Activated CD4-positive, alpha-beta T cell treated with anti-CD3 and anti-CD28 coated beads, Interleukin-2, amount 10 ng/mL, durations not matched to agents 24 days and 14 days (primary cell): ENCODE data around the gene HDAC7. TPM values are rescaled to one million over a fixed set of nuclear protein-coding genes. Genes with fewer than 3 reads are reported as not detected.
"Not testable (repeated sequence)": the region's sequence is repeated elsewhere in the genome, so short reads cannot be mapped to it uniquely, and the experiment has no call there.

Experiments used
- DNase-seq: peaks from one replicate; pipeline ENCODE4 v3.0.0; 2022
- H3K27ac Mint-ChIP-seq: one replicate; pipeline ENCODE4 v1.8.0; 2022; ENCODE audit warnings: mild to moderate bottlenecking, mixed read lengths
- H3K27me3 Mint-ChIP-seq: one replicate; pipeline ENCODE4 v1.8.0; 2022; ENCODE audit warnings: mixed read lengths
- H3K36me3 Mint-ChIP-seq: one replicate; pipeline ENCODE4 v1.8.0; 2022; ENCODE audit warnings: low read depth, mild to moderate bottlenecking, mixed read lengths
- H3K4me1 Mint-ChIP-seq: one replicate; pipeline ENCODE4 v1.8.0; 2021; ENCODE audit warnings: mixed read lengths
- H3K4me3 Mint-ChIP-seq: one replicate; pipeline ENCODE4 v1.8.0; 2022; ENCODE audit warnings: mild to moderate bottlenecking, moderate library complexity, mixed read lengths
- H3K9me3 Mint-ChIP-seq: one replicate; pipeline ENCODE4 v1.8.0; 2021; ENCODE audit warnings: mixed read lengths
- intact Hi-C: fragments of 100-400 bp; cut with micrococcal nuclease; formaldehyde crosslinking; loops from one replicate; pipeline ENCODE4 v1.15.1; 2023
- total RNA-seq: library from RNA; stranded (reverse); gene quantifications from 2 replicates; pipeline ENCODE4 v1.2.3, GENCODE V29; 2022

Gene HDAC7
- total RNA-seq, 1 donor from 2014 or later = 419 TPM

DNA sequence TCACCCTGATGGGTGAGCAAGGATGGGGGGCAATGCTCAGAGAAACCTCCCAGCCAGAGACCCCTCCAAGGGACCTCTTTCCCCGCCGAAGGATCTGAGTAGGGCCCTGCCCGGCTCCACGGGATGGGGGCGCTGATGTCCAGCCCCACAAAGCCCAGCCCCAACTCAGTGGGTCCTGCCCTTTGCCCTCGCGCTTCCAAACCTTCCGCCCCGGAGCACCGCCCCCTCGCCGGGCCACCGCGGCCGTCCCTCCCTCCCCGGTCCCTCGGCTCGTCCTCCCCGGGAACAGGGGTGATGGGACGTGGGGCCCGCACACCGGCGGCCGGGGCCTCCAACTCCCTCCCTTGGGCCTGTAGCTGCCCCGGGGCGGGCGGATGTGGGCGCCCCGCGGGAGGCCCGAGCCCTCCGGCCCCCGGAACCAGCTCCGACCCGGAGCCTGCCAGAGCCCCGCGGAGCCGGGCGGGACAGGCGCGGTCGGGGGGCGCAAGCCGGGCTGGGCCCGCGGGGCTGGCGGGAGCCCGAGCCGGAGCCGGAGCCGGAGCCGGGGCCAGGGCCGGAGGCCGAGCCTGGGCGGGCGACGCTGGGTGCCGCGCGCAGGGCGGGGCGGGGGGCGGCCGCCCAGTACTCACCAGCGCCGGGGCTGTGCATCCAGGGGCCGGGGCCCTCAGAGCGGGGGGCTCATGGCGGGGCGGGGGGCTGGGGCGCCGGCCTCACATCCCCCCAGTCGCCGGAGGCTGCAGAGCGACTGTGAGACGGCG is 386 bp downstream of the HDAC7 start:
- DNase-seq = peak; percentile 88
- intact Hi-C loops = loop anchor here (1.0 to 10.0 kb wide), 3 partner anchors 13 to 1605 kb away; no protein-coding TSS in a partner anchor
- Mint-ChIP-seq H3K36me3 (peaks cover 46% of the 10 kb centered on the region), H3K27ac (peak overlapping the region; percentile 99), H3K4me3 (peak overlapping the region; percentile 88), H3K27me3 (no peaks in the 10 kb centered on the region), H3K4me1 (peaks cover 64% of the 10 kb centered on the region), H3K9me3 (peaks cover 4% of the 10 kb centered on the region)

DNA sequence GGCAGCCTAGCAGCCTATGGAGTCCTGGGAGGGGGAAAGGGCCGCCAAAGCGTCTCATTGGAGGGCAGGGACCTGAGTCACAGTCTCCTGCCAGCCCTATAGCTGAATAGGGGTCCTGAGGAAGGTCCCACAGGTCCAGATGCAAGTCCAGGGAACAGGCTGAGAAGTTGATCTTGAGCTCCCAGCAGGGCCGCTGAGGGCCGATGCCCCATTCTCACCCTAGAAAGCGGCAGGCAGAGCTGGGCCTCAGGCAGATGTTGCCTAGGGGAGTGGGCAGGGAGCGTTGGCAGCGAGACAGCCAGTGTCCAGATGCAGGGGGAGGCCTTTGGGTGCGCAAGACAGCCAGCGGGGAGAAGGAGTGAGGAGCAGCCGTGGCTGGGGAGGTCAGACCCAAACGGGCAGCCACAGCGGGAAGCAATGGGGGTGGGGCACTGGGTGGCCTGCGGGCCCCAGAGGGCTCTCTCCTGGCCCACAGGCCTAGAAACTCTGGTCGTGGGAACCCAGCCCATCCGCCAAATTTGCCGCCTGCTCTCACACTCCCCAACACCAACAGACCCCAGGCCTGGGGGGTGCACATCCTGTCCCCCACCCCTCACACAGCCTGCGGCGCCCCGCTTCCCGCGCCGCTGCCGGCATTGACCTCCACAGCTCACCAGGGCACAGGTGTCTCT is 1.1 kb downstream of the HDAC7 start:
- Mint-ChIP-seq H3K36me3 (peaks cover 53% of the 10 kb centered on the region), H3K4me3 (peak overlapping the region; percentile 88), H3K4me1 (peaks cover 63% of the 10 kb centered on the region), H3K27ac (peak overlapping the region; percentile 99), H3K27me3 (no peaks in the 10 kb centered on the region), H3K9me3 (peaks cover 4% of the 10 kb centered on the region)
- intact Hi-C loops = loop anchor here (1.0 to 10.0 kb wide), 4 partner anchors 10 to 1604 kb away; no protein-coding TSS in a partner anchor
- DNase-seq = peak; percentile 83

DNA sequence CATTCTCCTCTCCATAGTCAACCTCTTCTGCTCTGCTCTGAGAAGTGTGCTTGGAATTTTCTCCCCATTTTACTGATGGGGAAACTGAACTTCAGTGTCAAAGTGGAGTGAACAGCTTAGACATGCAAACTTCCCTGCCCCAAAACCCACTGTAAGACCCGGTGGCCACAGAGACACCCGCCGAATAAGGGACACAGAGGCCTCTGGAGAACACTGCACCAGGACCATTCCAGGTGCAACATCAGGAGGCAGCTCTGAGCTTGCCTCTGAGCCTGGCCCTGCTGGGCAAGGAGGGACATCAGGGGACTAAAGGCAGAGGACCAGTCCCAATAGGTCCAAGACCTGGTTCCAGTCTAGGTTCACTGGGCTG is 1.7 kb downstream of the HDAC7 start:
- peaks cover 59% of the 10 kb centered on the region for H3K36me3 Mint-ChIP-seq
- peaks cover 64% of the 10 kb centered on the region for H3K4me1 Mint-ChIP-seq

DNA sequence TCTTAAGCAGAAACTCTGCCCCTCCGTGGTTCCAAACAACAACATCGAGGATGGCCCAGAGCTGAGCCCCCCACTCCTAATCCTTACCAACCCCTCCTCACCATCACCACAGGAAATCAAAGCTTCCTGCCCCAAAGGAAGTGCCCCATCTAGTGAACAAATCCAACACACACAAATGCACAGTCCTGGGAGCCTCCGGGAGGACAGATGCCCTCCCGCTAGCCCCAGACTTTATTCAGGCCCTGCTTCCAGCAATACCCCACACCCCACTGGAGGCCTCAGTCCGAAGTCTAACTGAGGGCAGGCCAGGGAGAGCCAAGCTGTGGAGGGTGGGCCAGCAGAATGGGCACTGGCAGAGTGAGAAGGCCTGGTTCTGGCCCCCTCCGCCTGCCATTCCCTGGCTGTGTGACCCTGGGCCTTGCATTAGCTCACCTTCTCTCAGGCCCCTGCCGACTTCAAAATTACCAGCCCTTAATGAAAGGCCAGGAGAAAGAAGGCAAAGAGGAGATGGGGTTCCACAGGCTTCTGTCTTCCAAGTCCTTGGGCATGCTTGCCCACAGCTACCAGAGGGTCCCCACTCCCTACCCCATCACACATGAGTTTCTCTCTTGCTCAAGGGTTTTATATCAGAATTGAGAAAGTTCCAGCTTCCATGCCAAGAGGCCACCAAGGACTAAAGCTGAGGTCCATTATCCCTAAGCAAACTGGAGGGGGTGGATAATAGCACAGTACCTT is 2.3 kb downstream of the HDAC7 start:
- Mint-ChIP-seq H3K27ac (peak overlapping the region; percentile 99), H3K27me3 (no peaks in the 10 kb centered on the region), H3K4me3 (peak overlapping the region; percentile 88), H3K4me1 (peaks cover 66% of the 10 kb centered on the region), H3K36me3 (peaks cover 63% of the 10 kb centered on the region), H3K9me3 (peaks cover 4% of the 10 kb centered on the region)
- intact Hi-C loops = loop anchor here (1.0 to 10.0 kb wide), 3 partner anchors 9 to 1603 kb away; no protein-coding TSS in a partner anchor
- DNase-seq = peak; percentile 79

More for the DNA sequence above, 1.7 kb downstream of the HDAC7 start:
- Mint-ChIP-seq H3K4me3 (peak overlapping the region; percentile 88), H3K9me3 (peaks cover 4% of the 10 kb centered on the region), H3K27ac (peak overlapping the region; percentile 99), H3K27me3 (no peaks in the 10 kb centered on the region)
- intact Hi-C loops = loop anchor here (1.0 to 10.0 kb wide), 3 partner anchors 10 to 1603 kb away; no protein-coding TSS in a partner anchor
- DNase-seq = no peak

DNA sequence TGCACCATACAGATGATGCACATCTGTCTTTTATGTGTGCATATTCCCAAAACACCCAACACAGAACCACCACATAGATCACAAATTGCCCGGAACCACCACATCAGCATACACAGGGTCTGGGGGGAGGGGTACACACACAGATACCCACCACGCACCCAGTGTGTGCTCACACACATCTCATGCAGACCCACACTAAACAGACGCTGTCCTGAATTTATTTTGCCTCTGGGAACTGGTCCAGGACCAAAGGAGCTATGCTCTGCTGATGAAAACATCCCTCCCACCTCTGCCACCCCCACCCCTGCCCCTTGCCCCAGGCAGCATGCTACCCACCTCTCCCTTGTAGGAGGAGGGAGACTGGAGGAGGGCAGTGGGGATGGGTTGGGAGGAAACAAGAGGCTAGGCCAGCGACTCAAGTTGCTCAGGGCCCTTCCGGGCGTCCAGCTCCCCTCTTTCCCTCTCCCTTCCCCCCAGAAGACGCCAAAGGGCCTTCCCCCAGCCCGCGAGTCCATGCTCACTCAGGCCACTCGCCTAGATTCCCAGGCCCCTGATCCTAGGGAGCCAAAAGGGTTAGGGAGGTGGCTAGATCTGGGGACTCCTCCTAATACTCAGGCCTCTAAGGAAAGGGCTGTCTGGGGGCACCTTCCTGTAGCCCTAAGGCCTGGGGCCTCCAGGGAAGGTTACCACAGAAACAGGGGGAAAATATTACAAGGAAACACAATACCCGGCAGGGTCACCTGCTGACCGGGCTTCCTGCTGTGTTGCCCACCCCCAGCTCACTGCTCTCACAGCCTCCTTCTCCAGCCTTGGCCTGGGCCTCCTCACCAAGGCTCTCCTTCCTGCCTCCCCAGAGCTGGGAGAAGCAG is 3.1 kb downstream of the HDAC7 start:
- H3K27ac Mint-ChIP-seq = peak overlapping the region; percentile 99
- intact Hi-C loops = loop anchor here (10.0 kb wide), 2 partner anchors 422 to 1602 kb away; no protein-coding TSS in a partner anchor
- peaks cover 64% of the 10 kb centered on the region for H3K4me1 Mint-ChIP-seq
- peak; percentile 63 for DNase-seq
- H3K4me3 Mint-ChIP-seq = peak overlapping the region; percentile 88
- H3K36me3 Mint-ChIP-seq = peaks cover 69% of the 10 kb centered on the region
- no peaks in the 10 kb centered on the region for H3K9me3 Mint-ChIP-seq
- H3K27me3 Mint-ChIP-seq = no peaks in the 10 kb centered on the region

DNA sequence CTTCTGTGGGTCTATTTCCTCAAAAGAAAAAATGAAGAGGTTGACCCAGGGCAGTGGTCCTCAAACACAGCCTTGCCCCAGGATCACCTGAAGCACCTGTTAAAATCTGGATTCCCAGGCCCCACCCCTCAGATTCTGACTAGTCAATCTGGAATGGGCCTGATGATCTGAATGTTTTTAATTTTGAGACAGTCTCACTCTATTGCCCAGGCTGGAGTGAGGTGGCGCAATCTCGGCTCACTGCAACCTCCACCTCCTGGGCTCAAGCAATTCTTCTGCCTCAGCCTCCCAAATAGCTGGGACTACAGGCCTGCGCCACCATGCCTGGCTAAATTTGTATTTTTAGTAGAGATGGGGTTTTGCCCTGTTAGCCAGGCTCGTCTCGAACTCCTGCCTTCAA is 4.3 kb downstream of the HDAC7 start:
- not testable (repeated sequence) for H3K9me3 Mint-ChIP-seq, H3K27me3 Mint-ChIP-seq
- peak; percentile 61 for DNase-seq
- peaks cover 79% of the 10 kb centered on the region for H3K36me3 Mint-ChIP-seq
- H3K4me1 Mint-ChIP-seq = peaks cover 66% of the 10 kb centered on the region
- intact Hi-C loops = loop anchor here (10.0 kb wide), 2 partner anchors 421 to 1601 kb away; no protein-coding TSS in a partner anchor
- peak overlapping the region; percentile 88 for H3K4me3 Mint-ChIP-seq
- H3K27ac Mint-ChIP-seq = peak overlapping the region; percentile 99

DNA sequence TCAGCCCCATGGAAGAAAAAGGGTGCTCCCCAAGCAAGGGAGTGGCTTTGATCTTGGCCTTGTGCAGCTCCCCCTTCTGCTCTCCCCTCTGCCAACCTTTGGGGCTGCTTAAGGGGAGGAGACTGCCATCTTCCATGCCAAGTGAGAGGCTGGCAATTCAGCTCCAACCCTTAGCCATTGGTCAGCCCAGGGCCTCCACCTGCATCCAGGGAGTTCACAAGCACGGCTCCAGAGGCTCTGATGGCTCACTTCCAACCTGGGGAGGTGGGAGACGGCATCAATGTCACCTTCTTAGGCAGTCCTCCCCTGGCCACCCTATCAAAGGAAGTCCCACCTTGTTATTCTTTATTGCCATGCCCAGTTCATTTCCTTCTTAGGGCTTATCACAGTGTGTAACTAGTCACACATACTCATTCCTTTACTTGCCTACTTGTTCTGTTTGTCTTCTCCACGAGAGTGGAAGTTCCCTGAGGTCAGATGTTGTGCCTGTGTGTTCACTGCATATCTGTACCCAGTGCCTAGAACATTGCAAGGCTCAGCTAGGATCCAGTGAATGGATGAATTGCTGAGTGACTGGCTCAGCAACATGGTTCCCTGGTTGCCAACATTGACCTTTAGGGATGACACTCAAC is 5.0 kb downstream of the HDAC7 start:
- Mint-ChIP-seq H3K9me3 (no peaks in the 10 kb centered on the region), H3K36me3 (peaks cover 81% of the 10 kb centered on the region), H3K27ac (peak overlapping the region; percentile 99), H3K27me3 (no peaks in the 10 kb centered on the region), H3K4me3 (peak overlapping the region; percentile 88), H3K4me1 (peaks cover 70% of the 10 kb centered on the region)
- DNase-seq = peak; percentile 74
- intact Hi-C loops = loop anchor here (5.0 to 10.0 kb wide), 4 partner anchors 420 to 1600 kb away; no protein-coding TSS in a partner anchor

DNA sequence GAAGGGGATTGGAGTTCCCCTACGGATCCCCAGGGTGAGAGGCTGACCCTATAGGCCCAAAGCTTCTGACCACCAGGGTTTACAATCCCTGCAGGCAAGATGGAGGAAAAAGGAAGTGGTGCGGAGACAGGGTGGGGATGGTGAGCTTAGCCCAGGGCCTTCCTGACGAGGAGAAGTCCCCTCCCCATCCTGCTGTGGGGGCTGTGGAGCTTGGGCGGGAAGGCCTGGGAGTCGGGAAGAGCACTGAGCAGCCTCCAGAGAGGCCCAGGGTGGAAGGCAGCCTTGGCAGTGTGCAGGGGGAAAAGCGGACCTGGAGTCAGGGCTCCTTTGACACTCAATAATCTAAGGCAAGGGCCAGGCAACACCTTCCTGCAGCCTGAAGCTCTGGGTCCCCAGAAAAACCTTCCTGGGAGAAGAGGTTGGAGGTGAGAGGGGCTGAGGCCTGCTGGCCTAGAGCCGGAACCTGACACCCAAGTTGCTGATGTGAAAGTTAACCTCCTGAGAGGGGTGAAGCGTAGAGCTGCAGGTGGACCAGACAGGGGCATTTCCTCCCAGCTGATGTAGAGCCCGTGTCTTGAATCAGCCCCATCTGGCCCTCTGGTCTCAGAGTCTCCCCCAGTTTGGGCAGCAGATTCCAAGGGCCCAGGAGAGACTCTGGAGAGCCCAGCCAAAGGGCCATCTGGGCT is 6.0 kb downstream of the HDAC7 start:
- Mint-ChIP-seq H3K36me3 (peaks cover 83% of the 10 kb centered on the region), H3K4me3 (peak overlapping the region; percentile 88), H3K9me3 (no peaks in the 10 kb centered on the region), H3K4me1 (peaks cover 77% of the 10 kb centered on the region), H3K27ac (peak overlapping the region; percentile 99), H3K27me3 (no peaks in the 10 kb centered on the region)
- intact Hi-C loops = loop anchor here (1.0 to 10.0 kb wide), 5 partner anchors 19 to 1599 kb away; no protein-coding TSS in a partner anchor
- peak; percentile 80 for DNase-seq

DNA sequence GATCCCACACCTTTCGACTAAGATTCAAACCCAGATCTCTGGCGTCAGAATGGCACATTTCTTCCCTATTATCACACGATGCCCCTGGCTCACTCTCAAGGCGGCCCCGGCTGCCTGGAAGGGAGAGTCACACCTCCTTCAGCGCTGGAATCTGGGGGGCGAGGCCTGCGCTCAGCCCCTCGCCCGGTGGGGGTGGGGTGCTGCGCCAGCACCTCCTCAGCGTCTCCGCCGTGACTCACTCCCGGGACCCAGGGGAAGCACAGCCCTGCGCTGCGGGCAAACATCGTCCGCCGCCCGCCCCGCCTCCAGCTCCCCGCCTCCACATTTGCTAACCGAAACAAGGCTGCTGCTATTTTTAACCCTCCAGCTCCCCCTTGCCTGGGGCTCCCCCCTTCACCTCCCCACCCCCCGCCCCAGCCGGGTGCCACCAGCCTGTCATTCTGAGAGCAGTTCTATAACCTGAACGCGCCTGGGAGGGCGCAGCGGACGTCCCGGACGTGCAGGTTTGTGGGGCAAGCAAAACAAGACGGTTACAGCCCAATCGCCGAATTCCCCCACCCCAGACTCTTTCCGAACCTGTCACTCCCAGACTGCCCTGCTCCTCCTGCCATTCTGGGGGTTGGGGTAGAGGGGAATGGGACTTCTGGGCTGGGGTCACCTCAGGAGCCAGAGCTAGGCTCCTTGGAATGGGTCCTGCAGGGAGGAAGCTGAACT is 6.7 kb downstream of the HDAC7 start:
- peak overlapping the region; percentile 99 for H3K27ac Mint-ChIP-seq
- no peaks in the 10 kb centered on the region for H3K9me3 Mint-ChIP-seq
- DNase-seq = peak; percentile 97
- intact Hi-C loops = loop anchor here (1.0 to 10.0 kb wide), 5 partner anchors 19 to 1598 kb away; no protein-coding TSS in a partner anchor
- peaks cover 79% of the 10 kb centered on the region for H3K36me3 Mint-ChIP-seq
- peak overlapping the region; percentile 88 for H3K4me3 Mint-ChIP-seq
- peaks cover 81% of the 10 kb centered on the region for H3K4me1 Mint-ChIP-seq
- no peaks in the 10 kb centered on the region for H3K27me3 Mint-ChIP-seq

DNA sequence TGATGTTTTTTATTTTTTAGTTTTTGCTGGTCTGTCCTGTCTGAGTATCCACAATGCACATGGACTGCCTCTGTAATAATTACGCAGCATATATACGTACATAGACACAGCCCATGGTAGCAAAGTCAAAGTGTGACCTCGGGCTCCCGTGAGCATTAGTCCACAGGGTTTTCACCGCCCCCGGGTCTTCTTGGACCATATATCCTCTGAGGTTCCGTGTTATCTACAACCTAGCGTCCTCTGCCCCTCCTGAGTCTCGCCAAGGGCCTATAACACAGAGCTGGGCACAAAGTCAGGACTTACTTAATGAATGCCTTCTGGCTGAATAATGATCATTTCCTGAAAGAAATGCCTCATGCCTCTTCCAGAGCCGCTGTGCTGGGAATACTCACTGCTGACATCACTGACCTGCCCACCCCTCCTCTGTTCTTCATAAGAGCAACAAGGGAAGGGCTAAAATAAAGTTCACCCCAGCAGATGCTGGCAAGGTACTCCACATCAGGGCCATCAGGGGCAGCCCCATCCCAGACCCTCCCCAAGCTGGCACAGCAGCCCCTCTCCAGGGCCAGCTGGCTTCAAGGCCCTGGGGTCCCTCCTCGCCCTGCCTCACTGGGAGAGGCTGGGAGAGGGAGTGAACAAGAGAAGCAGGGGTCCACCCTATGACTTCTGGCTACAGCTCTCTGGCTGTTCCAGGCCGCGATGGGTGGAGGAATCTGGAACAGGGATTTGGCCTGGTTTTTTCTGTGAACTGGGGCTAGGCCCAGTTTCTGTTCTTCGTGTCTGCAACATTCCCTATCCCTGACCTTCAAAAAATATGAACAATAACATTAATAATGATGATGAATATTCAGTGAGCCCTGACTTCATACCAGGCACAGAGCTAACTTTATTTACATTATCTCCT is 7.9 kb downstream of the HDAC7 start:
- intact Hi-C loops = loop anchor here (5.0 to 10.0 kb wide), 4 partner anchors 417 to 1597 kb away; no protein-coding TSS in a partner anchor
- no peaks in the 10 kb centered on the region for H3K9me3 Mint-ChIP-seq
- H3K4me3 Mint-ChIP-seq = peak overlapping the region; percentile 88
- no peaks in the 10 kb centered on the region for H3K27me3 Mint-ChIP-seq
- peaks cover 85% of the 10 kb centered on the region for H3K4me1 Mint-ChIP-seq
- H3K27ac Mint-ChIP-seq = peak overlapping the region; percentile 99
- peaks cover 78% of the 10 kb centered on the region for H3K36me3 Mint-ChIP-seq
- DNase-seq = no peak

DNA sequence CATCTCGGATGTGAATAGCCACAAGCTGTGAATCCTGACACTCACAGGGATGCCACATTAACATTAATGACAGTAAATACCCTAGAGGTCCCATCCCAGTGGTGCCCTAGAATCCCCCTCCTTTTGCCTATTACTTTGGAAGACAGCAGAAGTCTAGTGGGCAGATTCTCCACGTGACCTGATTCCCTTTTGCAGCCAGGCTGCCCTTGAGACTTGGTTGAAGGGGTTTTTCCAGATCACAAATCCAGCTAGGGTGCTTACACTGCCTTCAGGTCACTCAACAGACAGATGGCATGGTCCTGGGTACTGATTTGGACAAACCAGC is 8.7 kb downstream of the HDAC7 start:
- intact Hi-C loops = loop anchor here (5.0 to 10.0 kb wide), 4 partner anchors 416 to 1596 kb away; no protein-coding TSS in a partner anchor
- H3K4me3 Mint-ChIP-seq = peak overlapping the region; percentile 88
- peaks cover 89% of the 10 kb centered on the region for H3K4me1 Mint-ChIP-seq
- peaks cover 80% of the 10 kb centered on the region for H3K36me3 Mint-ChIP-seq
- H3K27ac Mint-ChIP-seq = peak overlapping the region; percentile 99
- DNase-seq = no peak
- H3K9me3 Mint-ChIP-seq = no peaks in the 10 kb centered on the region
- no peaks in the 10 kb centered on the region for H3K27me3 Mint-ChIP-seq
